Measurements from ENCODE around the gene TBX15.

TBX15 gene

DNA sequence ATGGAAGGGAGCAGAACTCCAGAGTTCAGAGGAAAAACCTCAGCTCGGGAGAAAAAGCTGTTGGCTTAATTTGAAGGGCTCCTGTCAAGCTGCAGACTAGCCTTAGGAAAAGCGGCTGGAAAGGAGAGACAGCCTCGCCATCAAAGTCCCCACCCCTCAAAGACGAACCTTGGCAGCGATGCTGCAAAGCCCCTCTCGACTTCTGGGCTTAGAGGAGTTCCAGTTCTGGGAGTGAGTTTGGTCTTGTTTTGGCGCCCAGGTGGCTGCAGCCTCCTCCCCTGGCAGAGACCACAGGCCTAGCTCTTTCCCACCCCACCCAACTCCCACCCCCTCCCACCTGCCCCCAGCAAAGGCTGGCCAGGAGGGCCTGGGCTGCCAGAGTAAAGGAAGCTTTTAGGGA is 9.1 kb upstream of the TBX15 start:
- H3K27ac ChIP-seq: no peak overlapping the region
- H3K27me3 ChIP-seq (ENCODE audit: insufficient read depth, low read depth): no peaks in the 10 kb centered on the region

DNA sequence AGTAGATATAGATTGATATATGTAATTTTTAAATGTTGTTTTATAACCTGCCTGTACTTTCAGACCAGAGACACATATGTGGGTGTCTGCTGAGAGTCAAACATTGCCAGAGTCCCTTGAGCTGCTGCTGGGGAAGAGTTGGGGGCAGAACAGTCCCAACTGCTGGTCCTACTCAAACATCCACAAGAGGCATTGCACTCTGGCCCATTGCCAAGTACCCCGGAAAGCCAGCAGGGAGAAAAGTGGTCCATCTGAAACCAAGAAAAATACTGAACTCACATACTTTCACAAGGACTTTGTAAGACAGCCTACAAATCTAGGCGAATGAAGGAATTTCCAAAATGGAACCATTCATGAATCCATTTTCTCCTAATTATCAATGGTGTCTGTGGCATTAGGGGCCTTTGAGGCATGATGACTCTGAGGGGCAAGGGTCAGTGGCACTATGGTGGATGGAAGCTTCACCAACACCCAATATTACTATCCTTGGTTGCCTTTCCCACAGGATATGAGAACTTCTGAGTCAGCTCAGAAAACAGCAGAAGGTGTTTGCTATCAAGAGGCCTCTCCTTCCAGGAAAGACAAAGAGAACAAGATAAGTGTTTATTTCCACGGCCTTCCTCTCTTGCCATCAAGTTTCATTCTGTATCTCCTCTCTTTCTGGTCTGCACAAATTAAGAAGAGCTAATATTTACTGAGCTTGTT is 7.3 kb upstream of the TBX15 start:
- H2AFZ ChIP-seq (ENCODE audit: low read depth): no peak overlapping the region
- no peaks in the 10 kb centered on the region for H3K4me1 ChIP-seq (ENCODE audit: low read depth, poor library complexity, severe bottlenecking)
- TF ChIP-seq CTCF (conservative IDR thresholded peaks at IDR 0.05; ENCODE audit: low read depth, low read length): no peak
- H4K20me1 ChIP-seq (ENCODE audit: insufficient read depth): no peaks in the 10 kb centered on the region
- H3K27me3 ChIP-seq (ENCODE audit: insufficient read depth, low read depth): no peaks in the 10 kb centered on the region
- no peak overlapping the region for H3K27ac ChIP-seq
- no peak overlapping the region for H3K4me2 ChIP-seq
- H3K9ac ChIP-seq: no peak overlapping the region
- H3K4me3 ChIP-seq (IDR thresholded peaks at IDR 0.05; ENCODE audit: insufficient read depth, low read depth, low read length): no peak overlapping the region
- no peaks in the 10 kb centered on the region for H3K79me2 ChIP-seq (ENCODE audit: insufficient read depth, low read depth)
- H3K36me3 ChIP-seq (ENCODE audit: insufficient read depth): no peaks in the 10 kb centered on the region

More for the DNA sequence above, 9.1 kb upstream of the TBX15 start:
- no peak overlapping the region for H2AFZ ChIP-seq (ENCODE audit: low read depth)
- H3K4me1 ChIP-seq (ENCODE audit: low read depth, poor library complexity, severe bottlenecking): no peaks in the 10 kb centered on the region
- H3K4me2 ChIP-seq: no peak overlapping the region
- no peak for TF ChIP-seq CTCF (conservative IDR thresholded peaks at IDR 0.05; ENCODE audit: low read depth, low read length)
- H4K20me1 ChIP-seq (ENCODE audit: insufficient read depth): no peaks in the 10 kb centered on the region
- no peak overlapping the region for H3K4me3 ChIP-seq (IDR thresholded peaks at IDR 0.05; ENCODE audit: insufficient read depth, low read depth, low read length)
- no peaks in the 10 kb centered on the region for H3K79me2 ChIP-seq (ENCODE audit: insufficient read depth, low read depth)
- no peaks in the 10 kb centered on the region for H3K36me3 ChIP-seq (ENCODE audit: insufficient read depth)
- no peak overlapping the region for H3K9ac ChIP-seq

- TF ChIP-seq CTCF (conservative IDR thresholded peaks at IDR 0.05; ENCODE audit: low read depth, low read length): no peak
- no peak overlapping the region for H3K4me2 ChIP-seq
- no peaks in the 10 kb centered on the region for H3K27me3 ChIP-seq (ENCODE audit: insufficient read depth, low read depth)
Observed at GRCh38 chr1:118993700-118994026, 5.5 kb upstream of the TBX15 start.

DNA sequence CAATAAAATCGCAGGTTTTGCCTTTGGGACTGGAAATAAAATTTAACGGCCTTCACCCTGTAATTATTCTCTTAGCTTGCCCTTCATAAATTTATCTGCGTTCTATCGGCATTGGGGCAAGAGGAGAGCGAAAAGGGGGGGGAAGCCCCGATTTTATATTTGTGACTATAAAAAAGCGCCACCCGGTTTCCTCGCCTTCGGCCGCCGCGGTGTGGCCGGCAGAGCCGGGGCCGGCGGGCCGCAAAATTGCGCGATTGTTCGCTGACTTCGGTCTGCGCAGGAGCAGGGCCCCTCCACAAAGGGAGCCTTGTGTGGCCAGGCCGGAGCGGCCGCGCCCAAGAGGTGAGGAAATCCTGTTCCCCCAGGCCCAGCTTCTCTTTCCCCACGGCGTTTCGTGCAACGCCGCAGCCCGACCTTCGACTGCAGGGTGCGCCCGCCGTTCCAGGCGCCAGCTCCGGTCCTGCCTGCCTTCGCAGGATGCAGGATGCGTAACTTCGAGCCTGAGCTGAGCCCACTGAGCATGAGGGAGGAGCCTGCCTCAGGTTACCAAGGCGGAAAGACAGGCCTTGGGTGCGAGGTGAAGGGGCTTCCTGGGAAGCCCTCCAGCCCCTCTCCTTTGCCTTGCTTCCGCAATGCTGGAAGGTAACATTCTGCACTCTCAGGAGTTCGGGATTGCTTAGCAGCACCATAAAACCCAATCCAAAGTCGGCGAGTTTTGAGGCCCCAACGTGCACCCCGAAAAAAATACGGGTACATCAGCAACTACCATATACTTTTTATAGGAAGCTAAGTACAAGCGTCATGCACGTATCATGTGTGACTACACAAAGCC is 4.9 kb upstream of the TBX15 start:
- H3K4me1 ChIP-seq (ENCODE audit: low read depth, poor library complexity, severe bottlenecking): no peaks in the 10 kb centered on the region
- no peak overlapping the region for H3K4me2 ChIP-seq
- H2AFZ ChIP-seq (ENCODE audit: low read depth): no peak overlapping the region
- H3K36me3 ChIP-seq (ENCODE audit: insufficient read depth): no peaks in the 10 kb centered on the region
- H3K27ac ChIP-seq: no peak overlapping the region
- no peak for TF ChIP-seq CTCF (conservative IDR thresholded peaks at IDR 0.05; ENCODE audit: low read depth, low read length)
- H3K27me3 ChIP-seq (ENCODE audit: insufficient read depth, low read depth): no peaks in the 10 kb centered on the region
- H3K9ac ChIP-seq: no peak overlapping the region
- H4K20me1 ChIP-seq (ENCODE audit: insufficient read depth): no peaks in the 10 kb centered on the region
- H3K4me3 ChIP-seq (IDR thresholded peaks at IDR 0.05; ENCODE audit: insufficient read depth, low read depth, low read length): no peak overlapping the region
- no peaks in the 10 kb centered on the region for H3K79me2 ChIP-seq (ENCODE audit: insufficient read depth, low read depth)

More at GRCh38 chr1:118993700-118994026, 5.5 kb upstream of the TBX15 start:
- H3K79me2 ChIP-seq (ENCODE audit: insufficient read depth, low read depth): no peaks in the 10 kb centered on the region
- no peaks in the 10 kb centered on the region for H3K36me3 ChIP-seq (ENCODE audit: insufficient read depth)
- no peak overlapping the region for H3K27ac ChIP-seq
- no peak overlapping the region for H3K9ac ChIP-seq
- H3K4me3 ChIP-seq (IDR thresholded peaks at IDR 0.05; ENCODE audit: insufficient read depth, low read depth, low read length): no peak overlapping the region
- no peaks in the 10 kb centered on the region for H3K4me1 ChIP-seq (ENCODE audit: low read depth, poor library complexity, severe bottlenecking)
- no peak overlapping the region for H2AFZ ChIP-seq (ENCODE audit: low read depth)
- no peaks in the 10 kb centered on the region for H4K20me1 ChIP-seq (ENCODE audit: insufficient read depth)

Data from KMS-11 (cell line).